ENCODE results near the gene ODF2L. TPM values are rescaled to one million over a fixed set of nuclear protein-coding genes. Genes with fewer than 3 reads are reported as not detected.

The ODF2L gene
- total and polyA plus RNA-seq, 9 of the 15 experiments (the other 6 are each of a cell fraction or from before 2014, with no cell fraction given) = 2.2 to 6.0 (median 4.7) TPM

- H3K79me2 ChIP-seq (ENCODE audit: control insufficient read depth, insufficient read depth, low read length) = no peaks in the 10 kb centered on the region
- H3K27ac ChIP-seq (ENCODE audit: extremely low read depth, low read depth, low read length) = no peak overlapping the region
- no peak overlapping the region for H3K9ac ChIP-seq (ENCODE audit: insufficient read depth in 1 of 2, low read depth in 2 of 2, low read length in 2 of 2)
- FAIRE-seq = no peak
- H3K9me3 ChIP-seq (replicated peaks; ENCODE audit: control insufficient read depth, insufficient read depth, low read depth, low read length) = no peaks in the 10 kb centered on the region
- no peak overlapping the region for H3K4me3 ChIP-seq
- peaks cover 0 to 3% of the 10 kb centered on the region in 2 experiments; a peak in 2 of 5 replicates for H3K27me3 ChIP-seq (ENCODE audit: control insufficient read depth in 2 of 2, insufficient read depth in 2 of 2, low read length in 2 of 2)
- no peak overlapping the region for H3K4me2 ChIP-seq (ENCODE audit: insufficient read depth, low read length)
- intact Hi-C loops (cut with micrococcal nuclease) (no loop called here), in situ Hi-C loops (cut with MboI) (no loop called here)
- POLR2A ChIA-PET = interaction anchor here (0.9 to 1.6 kb wide), 3 partner anchors 11 to 47 kb away, joined by 3 to 5 read pairs (median 3); no protein-coding TSS in a partner anchor
- WGBS (ENCODE audit: insufficient coverage, low coverage, missing lambda C conversion rate) = 13% methylated on average over 1 of the region's 1 CpG
- no peaks in the 10 kb centered on the region for H3K4me1 ChIP-seq (replicated peaks in 1 of 2; ENCODE audit: control insufficient read depth in 2 of 2, insufficient read depth in 2 of 2, low read length in 2 of 2)
- BruUV-seq (replicated peaks) = no TSS peak
- H3K36me3 ChIP-seq (ENCODE audit: control insufficient read depth, insufficient read depth, low read length) = no peaks in the 10 kb centered on the region
- H2AFZ ChIP-seq (ENCODE audit: low read depth, low read length) = no peak overlapping the region
- CTCF ChIA-PET (ENCODE audit: low intra/inter-chr PET ratio) = no interaction called here
- no peak for ATAC-seq
- no peaks in the 10 kb centered on the region for H3K9me1 ChIP-seq (ENCODE audit: control insufficient read depth, insufficient read depth, low read length)
- no peak for TF ChIP-seq DPF2 (IDR thresholded peaks at IDR 0.05)
- no peak for TF ChIP-seq ZNF512 (tag; IDR thresholded peaks at IDR 0.05)
- TF ChIP-seq NR2C1 (IDR thresholded peaks at IDR 0.05) = no peak
- TF ChIP-seq NR2C1 (tag; IDR thresholded peaks at IDR 0.05) = no peak
- TF ChIP-seq BCLAF1 (IDR thresholded peaks at IDR 0.05; ENCODE audit: borderline replicate concordance in 1 of 2, control insufficient read depth in 1 of 2, low read depth in 2 of 2, low read length in 1 of 2) = no peak
- no peak for TF ChIP-seq HDAC2 (IDR thresholded peaks at IDR 0.05)
- TF ChIP-seq BACH1 (tag; IDR thresholded peaks at IDR 0.05) = no peak
- TF ChIP-seq CGGBP1 (CRISPR knock-in tag; IDR thresholded peaks at IDR 0.05) = no peak
- no peak for TF ChIP-seq ZNF140 (CRISPR knock-in tag; IDR thresholded peaks at IDR 0.05)
- TF ChIP-seq ZBED1 (IDR thresholded peaks at IDR 0.05) = no peak
- TF ChIP-seq PHF21A (IDR thresholded peaks at IDR 0.05; ENCODE audit: borderline replicate concordance, low read depth) = no peak
- TF ChIP-seq ZNF212 (CRISPR knock-in tag; IDR thresholded peaks at IDR 0.05) = no peak
- no peak for TF ChIP-seq TRIM24 (IDR thresholded peaks at IDR 0.05)
- DNase-seq (ENCODE audit: extremely low read depth in 1 of 4, low spot score in 3 of 4) = no peak
- H4K20me1 ChIP-seq (replicated peaks; ENCODE audit: control insufficient read depth, insufficient read depth, low read length) = no peaks in the 10 kb centered on the region
Measured at GRCh38 chr1:86441997-86442396, 45.9 kb upstream of the ODF2L start.
